Mucosa of rectum (tissue), 2 donors: ENCODE results near the gene KRTAP5-4.
A peak's percentile ranks its signal among the peaks of the same experiment; 100 is the strongest.

Experiments used
- H3K27ac ChIP-seq, 2 donors: one replicate each; pipeline ENCODE4 v1.7.0; 2013; ENCODE audit warnings: inconsistent platforms in 2 of 2, low read depth in 2 of 2, low read length in 2 of 2
- H3K27me3 ChIP-seq, 2 donors: one replicate each; pipeline ENCODE4 v1.7.0; 2013; ENCODE audit warnings: low read length in 2 of 2; ENCODE audit not compliant: control insufficient read depth in 2 of 2, insufficient read depth in 2 of 2
- H3K36me3 ChIP-seq, 2 donors: one replicate each; pipeline ENCODE4 v1.7.0; 2013; ENCODE audit warnings: low read length in 2 of 2; ENCODE audit not compliant: control insufficient read depth in 2 of 2, insufficient read depth in 2 of 2
- H3K4me1 ChIP-seq, 2 donors: one replicate each; pipeline ENCODE4 v1.7.0; 2013; ENCODE audit warnings: low read length in 2 of 2, mild to moderate bottlenecking in 1 of 2; ENCODE audit not compliant: control insufficient read depth in 2 of 2, insufficient read depth in 2 of 2
- H3K4me3 ChIP-seq, 2 donors: one replicate each; pipeline ENCODE4 v1.7.0; 2013; ENCODE audit warnings: low read length in 2 of 2
- H3K9ac ChIP-seq, 2 donors: one replicate each; pipeline ENCODE4 v1.7.0; 2013; ENCODE audit warnings: low read length in 2 of 2, low read depth in 1 of 2, mild to moderate bottlenecking in 1 of 2
- H3K9me3 ChIP-seq, 2 donors: one replicate each; pipeline ENCODE4 v1.7.0; 2013; ENCODE audit warnings: low read length in 2 of 2; ENCODE audit not compliant: control insufficient read depth in 2 of 2
- donor health status: healthy.
- donor health status: Normal muscosa, but diverticular disease.

KRTAP5-4 gene

DNA sequence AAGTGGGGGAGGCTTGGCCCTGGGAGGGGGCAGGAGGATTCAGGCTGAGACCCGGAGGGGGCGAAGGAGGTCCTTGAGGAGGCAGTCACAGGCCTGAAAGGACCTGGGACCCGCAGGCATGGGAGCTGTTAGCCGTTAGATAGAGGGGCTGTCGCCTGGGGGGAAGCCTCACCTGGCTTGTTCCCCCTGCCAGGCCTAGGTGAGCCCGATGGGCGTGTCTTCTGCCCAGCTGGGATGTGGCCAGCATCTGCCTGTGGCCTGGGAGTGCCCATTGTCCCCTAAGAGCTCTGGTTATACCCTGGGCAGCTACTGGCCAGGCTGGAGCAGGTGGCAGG is 48.1 kb downstream of the KRTAP5-4 start:
- Histone ChIP-seq H3K27me3 (no peaks in the 10 kb centered on the region), H3K27ac (peak overlapping the region; percentile 96 to 97), H3K9ac (peak overlapping the region; percentile 88 to 95)

GRCh38 chr11:1573077-1573902 is 48.6 kb downstream of the KRTAP5-4 start:
- H3K4me3 ChIP-seq = peak overlapping the region; percentile 69 to 71
- peak overlapping the region; percentile 96 to 97 for H3K27ac ChIP-seq
- no peaks in the 10 kb centered on the region for H3K9me3 ChIP-seq
- H3K9ac ChIP-seq = peak overlapping the region; percentile 88 to 95
- H3K27me3 ChIP-seq = no peaks in the 10 kb centered on the region
- peaks cover 34 to 47% of the 10 kb centered on the region in 2 donors for H3K4me1 ChIP-seq
- no peaks in the 10 kb centered on the region for H3K36me3 ChIP-seq

More for the DNA sequence above, 48.1 kb downstream of the KRTAP5-4 start:
- Histone ChIP-seq H3K9me3 (no peaks in the 10 kb centered on the region), H3K4me1 (peaks cover 29 to 41% of the 10 kb centered on the region in 2 donors), H3K4me3 (peak overlapping the region; percentile 69 to 71), H3K36me3 (no peaks in the 10 kb centered on the region)

DNA sequence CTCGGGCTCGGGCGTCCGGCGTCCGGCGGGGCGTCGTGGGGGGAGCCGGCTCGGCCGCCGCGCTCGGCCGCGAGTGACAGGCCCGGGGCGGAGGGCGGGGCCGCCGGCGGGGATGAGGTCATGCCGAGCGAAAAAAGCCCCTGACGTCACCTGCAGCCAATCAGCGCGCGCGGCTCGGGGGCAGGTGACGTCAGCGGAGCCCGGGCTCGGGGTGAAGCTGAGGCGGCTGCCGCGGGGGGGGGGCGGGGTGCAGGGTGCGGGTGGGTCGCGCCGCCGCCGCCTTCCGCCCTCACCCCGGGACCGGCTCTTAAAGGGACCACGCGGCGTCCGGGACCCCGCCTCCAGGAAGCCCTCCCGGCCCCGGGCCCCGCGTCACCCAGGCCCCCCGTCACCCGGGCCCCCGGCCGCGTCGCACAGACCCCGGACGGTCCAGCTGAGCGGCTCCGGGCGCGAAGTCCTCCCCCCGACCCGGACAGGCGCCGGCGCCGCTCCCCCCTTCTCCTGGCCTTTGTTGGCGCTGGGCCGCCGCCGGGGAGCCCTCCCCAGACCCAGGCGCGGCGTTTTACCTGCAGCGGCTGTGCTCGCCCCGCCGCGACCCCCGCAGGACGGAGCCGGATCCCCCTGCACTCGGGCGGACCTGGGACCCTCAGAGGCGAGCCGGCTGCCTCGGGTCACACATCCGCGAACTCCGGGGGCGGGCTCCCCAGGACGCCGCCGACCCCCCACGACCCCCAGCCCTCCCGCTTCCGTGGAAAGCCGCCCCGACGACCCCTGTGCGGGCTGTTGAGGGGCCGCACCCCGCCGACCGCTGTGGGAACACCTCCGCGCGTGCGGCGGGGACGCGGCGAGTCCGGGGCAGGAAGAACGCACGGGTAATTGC is 49.5 kb downstream of the KRTAP5-4 start, which contains the start of gene DUSP8:
Gene DUSP8 (minus strand): TSS at position 75 of the 880 bp plus-strand sequence. CDS start 6,445 bp downstream, outside the sequence.
- peaks cover 37 to 48% of the 10 kb centered on the region in 2 donors for H3K4me1 ChIP-seq
- no peaks in the 10 kb centered on the region for H3K9me3 ChIP-seq
- peak within 1 kb of the TSS; percentile 96 to 97 for H3K27ac ChIP-seq

GRCh38 chr11:1571760-1572196 is 50.2 kb downstream of the KRTAP5-4 start:
- H3K9ac ChIP-seq = peak overlapping the region in 1 of 2 donors; percentile 82
- no peaks in the 10 kb centered on the region for H3K9me3 ChIP-seq
- peaks cover 40 to 54% of the 10 kb centered on the region in 2 donors for H3K4me1 ChIP-seq
- peak overlapping the region in 1 of 2 donors; percentile 58 for H3K4me3 ChIP-seq
- no peaks in the 10 kb centered on the region for H3K27me3 ChIP-seq
- H3K36me3 ChIP-seq = no peaks in the 10 kb centered on the region
- H3K27ac ChIP-seq = peak overlapping the region in 1 of 2 donors; percentile 42

More for the DNA sequence above, 49.5 kb downstream of the KRTAP5-4 start, which contains the start of gene DUSP8:
- no peaks in the 10 kb centered on the region for H3K36me3 ChIP-seq
- no peaks in the 10 kb centered on the region for H3K27me3 ChIP-seq
- H3K9ac ChIP-seq = peak within 1 kb of the TSS; percentile 88 to 95
- peak within 1 kb of the TSS; percentile 69 to 71 for H3K4me3 ChIP-seq
